ENCODE results near the gene PCDHGA11. TPM values are rescaled to one million over a fixed set of nuclear protein-coding genes. Genes with fewer than 3 reads are reported as not detected.

The PCDHGA11 gene
- 1 to 10 TPM in 1 of 3 donors, under 1 TPM in 2; 0.40 to 1.2 (median 0.83) TPM for total RNA-seq
- total RNA-seq (2013): 0.88 TPM

DNA sequence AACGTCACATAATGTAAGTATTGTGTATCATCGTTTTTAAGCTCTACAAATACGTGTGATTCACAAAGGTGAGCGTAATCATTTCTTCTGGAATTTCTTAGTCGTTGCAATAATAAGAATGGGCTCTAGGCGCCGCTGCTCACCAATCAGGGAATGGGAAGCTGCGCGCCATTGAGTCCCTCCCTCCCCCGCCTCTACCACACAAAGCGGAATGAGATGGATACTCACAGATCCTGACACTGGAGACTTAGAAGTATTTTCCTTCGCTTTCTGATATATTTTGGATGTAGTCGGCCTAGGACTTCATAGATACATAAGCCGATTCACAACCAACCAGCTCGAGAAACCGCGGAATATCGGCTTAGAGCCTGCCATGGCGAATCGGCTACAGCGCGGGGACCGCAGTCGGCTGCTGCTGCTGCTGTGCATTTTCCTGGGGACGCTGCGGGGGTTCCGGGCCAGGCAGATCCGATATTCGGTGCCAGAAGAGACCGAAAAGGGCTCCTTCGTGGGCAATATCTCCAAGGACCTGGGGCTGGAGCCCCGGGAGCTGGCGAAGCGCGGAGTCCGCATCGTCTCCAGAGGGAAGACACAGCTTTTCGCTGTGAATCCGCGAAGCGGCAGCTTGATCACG lies at the start of gene PCDHGA11:
Gene PCDHGA11, plus strand, starts transcription at position 197 of the 634 bp plus-strand sequence. Its CDS starts 177 bp downstream, at position 374.
- Histone ChIP-seq H3K27me3 (ENCODE audit: control insufficient read depth, insufficient read depth, low read length) (peaks cover 72% of the 10 kb centered on the region), H3K4me1 (ENCODE audit: control insufficient read depth, insufficient read depth, low read length) (peaks cover 11% of the 10 kb centered on the region), H3K9me3 (ENCODE audit: control insufficient read depth, insufficient read depth, low read length) (peaks cover 36% of the 10 kb centered on the region), H3K4me3 (ENCODE audit: low read length) (peak within 1 kb of the TSS; percentile 6), H3K36me3 (ENCODE audit: control insufficient read depth, insufficient read depth, low read length) (no peaks in the 10 kb centered on the region), H3K27ac (ENCODE audit: low read length) (no peak within 1 kb of the TSS)
- no peak within 1 kb of the TSS for H3K27ac Mint-ChIP-seq
- TF ChIP-seq, protein P1, sequence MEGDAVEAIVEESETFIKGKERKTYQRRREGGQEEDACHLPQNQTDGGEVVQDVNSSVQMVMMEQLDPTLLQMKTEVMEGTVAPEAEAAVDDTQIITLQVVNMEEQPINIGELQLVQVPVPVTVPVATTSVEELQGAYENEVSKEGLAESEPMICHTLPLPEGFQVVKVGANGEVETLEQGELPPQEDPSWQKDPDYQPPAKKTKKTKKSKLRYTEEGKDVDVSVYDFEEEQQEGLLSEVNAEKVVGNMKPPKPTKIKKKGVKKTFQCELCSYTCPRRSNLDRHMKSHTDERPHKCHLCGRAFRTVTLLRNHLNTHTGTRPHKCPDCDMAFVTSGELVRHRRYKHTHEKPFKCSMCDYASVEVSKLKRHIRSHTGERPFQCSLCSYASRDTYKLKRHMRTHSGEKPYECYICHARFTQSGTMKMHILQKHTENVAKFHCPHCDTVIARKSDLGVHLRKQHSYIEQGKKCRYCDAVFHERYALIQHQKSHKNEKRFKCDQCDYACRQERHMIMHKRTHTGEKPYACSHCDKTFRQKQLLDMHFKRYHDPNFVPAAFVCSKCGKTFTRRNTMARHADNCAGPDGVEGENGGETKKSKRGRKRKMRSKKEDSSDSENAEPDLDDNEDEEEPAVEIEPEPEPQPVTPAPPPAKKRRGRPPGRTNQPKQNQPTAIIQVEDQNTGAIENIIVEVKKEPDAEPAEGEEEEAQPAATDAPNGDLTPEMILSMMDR (IDR thresholded peaks at IDR 0.05): peak; percentile 56
- peaks cover 0 to 5% of the 10 kb centered on the region in 2 donors for H3K9me3 Mint-ChIP-seq
- peaks cover 16% of the 10 kb centered on the region for H3K36me3 Mint-ChIP-seq
- peaks cover 60% of the 10 kb centered on the region in 2 donors for H3K27me3 Mint-ChIP-seq (ENCODE audit: low read depth in 2 of 2)
- peak in 1 of 2 donors; percentile 56 for DNase-seq
- intact Hi-C loops (cut with micrococcal nuclease): loop anchor here (5.0 kb wide), 1 partner anchor 34 kb away; the partner anchor contains the start of gene PCDHGB4
- ATAC-seq: peak; percentile 46 to 61 (median 53)
- peak within 1 kb of the TSS; percentile 58 for H3K4me3 Mint-ChIP-seq
- WGBS (ENCODE audit: insufficient coverage): 9% methylated on average over 41 of the region's 42 CpGs
- H3K4me1 Mint-ChIP-seq: peaks cover 10 to 18% of the 10 kb centered on the region in 2 donors

GRCh38 chr5:141371572-141372475 lies 49.0 kb upstream of the PCDHGA11 start:
- Mint-ChIP-seq H3K27ac (no peak overlapping the region), H3K4me1 (peaks cover 4 to 7% of the 10 kb centered on the region in 2 donors), H3K27me3 (ENCODE audit: low read depth in 2 of 2) (peaks cover 52 to 61% of the 10 kb centered on the region in 2 donors), H3K4me3 (no peak overlapping the region), H3K9me3 (peaks cover 0 to 2% of the 10 kb centered on the region in 2 donors), H3K36me3 (no peaks in the 10 kb centered on the region)
- DNase-seq (no peak), ATAC-seq (no peak)
- Histone ChIP-seq H3K9me3 (ENCODE audit: control insufficient read depth, insufficient read depth, low read length) (peaks cover 39% of the 10 kb centered on the region), H3K27ac (ENCODE audit: low read length) (no peak overlapping the region), H3K27me3 (ENCODE audit: control insufficient read depth, insufficient read depth, low read length) (peaks cover 50% of the 10 kb centered on the region), H3K36me3 (ENCODE audit: control insufficient read depth, insufficient read depth, low read length) (no peaks in the 10 kb centered on the region), H3K4me3 (ENCODE audit: low read length) (no peak overlapping the region), H3K4me1 (ENCODE audit: control insufficient read depth, insufficient read depth, low read length) (no peaks in the 10 kb centered on the region)
- intact Hi-C loops (cut with micrococcal nuclease): no loop called here
- TF ChIP-seq, protein P1 (IDR thresholded peaks at IDR 0.05): no peak
- WGBS (ENCODE audit: insufficient coverage): 43% methylated on average over 69 of the region's 69 CpGs

DNA sequence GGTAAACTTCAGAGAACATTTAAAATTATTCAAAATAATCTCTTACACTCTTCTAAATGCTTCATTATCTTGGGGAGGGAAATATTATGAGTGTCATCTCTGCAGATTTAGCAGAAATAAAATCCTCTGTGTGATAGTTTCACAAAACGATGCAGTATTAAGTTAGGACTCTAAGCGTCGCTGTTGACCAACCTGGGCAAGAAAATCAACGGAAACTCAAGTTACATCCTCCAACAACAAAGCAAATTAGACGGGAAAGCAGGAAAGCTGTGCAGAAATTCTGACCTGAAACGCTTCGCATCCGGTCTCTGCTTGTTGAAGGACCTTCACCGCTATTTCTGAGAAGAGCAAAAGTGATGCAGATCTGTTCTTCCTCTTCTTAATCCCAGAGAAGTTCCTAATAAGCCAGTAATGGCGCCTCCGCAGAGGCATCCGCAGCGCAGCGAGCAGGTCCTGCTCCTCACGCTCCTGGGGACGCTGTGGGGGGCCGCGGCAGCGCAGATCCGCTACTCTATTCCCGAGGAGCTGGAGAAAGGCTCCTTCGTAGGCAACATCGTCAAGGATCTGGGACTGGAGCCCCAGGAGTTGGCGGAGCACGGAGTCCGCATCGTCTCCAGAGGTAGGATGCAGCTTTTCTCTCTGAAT lies 47.1 kb upstream of the PCDHGA11 start, which contains the start of gene PCDHGA6:
Gene PCDHGA6, plus strand, starts transcription at position 219 of the 645 bp plus-strand sequence. Its CDS starts 193 bp downstream, at position 412.
- no peaks in the 10 kb centered on the region for H3K9me3 Mint-ChIP-seq
- H3K36me3 Mint-ChIP-seq: no peaks in the 10 kb centered on the region
- H3K36me3 ChIP-seq (ENCODE audit: control insufficient read depth, insufficient read depth, low read length): no peaks in the 10 kb centered on the region
- peaks cover 46 to 62% of the 10 kb centered on the region in 2 donors for H3K27me3 Mint-ChIP-seq (ENCODE audit: low read depth in 2 of 2)
- no peak within 1 kb of the TSS for H3K27ac Mint-ChIP-seq
- WGBS (ENCODE audit: insufficient coverage): 28% methylated on average over 27 of the region's 27 CpGs
- no peak within 1 kb of the TSS for H3K27ac ChIP-seq (ENCODE audit: low read length)
- H3K27me3 ChIP-seq (ENCODE audit: control insufficient read depth, insufficient read depth, low read length): peaks cover 44% of the 10 kb centered on the region
- TF ChIP-seq, protein P1 (IDR thresholded peaks at IDR 0.05): no peak
- H3K4me1 ChIP-seq (ENCODE audit: control insufficient read depth, insufficient read depth, low read length): no peaks in the 10 kb centered on the region
- H3K4me3 ChIP-seq (ENCODE audit: low read length): no peak within 1 kb of the TSS
- intact Hi-C loops (cut with micrococcal nuclease): no loop called here
- peak within 1 kb of the TSS; percentile 7 for H3K4me3 Mint-ChIP-seq
- H3K4me1 Mint-ChIP-seq: peaks cover 4 to 7% of the 10 kb centered on the region in 2 donors
- H3K9me3 ChIP-seq (ENCODE audit: control insufficient read depth, insufficient read depth, low read length): peaks cover 42% of the 10 kb centered on the region
- DNase-seq: peak in 1 of 2 donors; percentile 28
- no peak for ATAC-seq

Data from natural killer cell (primary cell).